ACHN (cell line): ENCODE results near the gene TXNL4A.

Source experiments
- DNase-seq: peaks from one replicate; pipeline ENCODE4 v3.0.0-alpha.2; 2015
- in situ Hi-C: cut with HindIII; loops from 2 replicates; pipeline ENCODE4 v1.10.0; 2017; ENCODE audit warnings: low sequenced_read_pairs, low pct_ligation_motif_present, low pct_unique_long_range_greater_than_20kb

The TXNL4A gene

GRCh38 chr18:79942211-79942610 lies 46.2 kb downstream of the TXNL4A start:
- DNase-seq: no peak
- in situ Hi-C loops: no loop called here

- in situ Hi-C loops: no loop called here
- no peak for DNase-seq
Measured at GRCh38 chr18:79941473-79942119, 46.8 kb downstream of the TXNL4A start.

DNA sequence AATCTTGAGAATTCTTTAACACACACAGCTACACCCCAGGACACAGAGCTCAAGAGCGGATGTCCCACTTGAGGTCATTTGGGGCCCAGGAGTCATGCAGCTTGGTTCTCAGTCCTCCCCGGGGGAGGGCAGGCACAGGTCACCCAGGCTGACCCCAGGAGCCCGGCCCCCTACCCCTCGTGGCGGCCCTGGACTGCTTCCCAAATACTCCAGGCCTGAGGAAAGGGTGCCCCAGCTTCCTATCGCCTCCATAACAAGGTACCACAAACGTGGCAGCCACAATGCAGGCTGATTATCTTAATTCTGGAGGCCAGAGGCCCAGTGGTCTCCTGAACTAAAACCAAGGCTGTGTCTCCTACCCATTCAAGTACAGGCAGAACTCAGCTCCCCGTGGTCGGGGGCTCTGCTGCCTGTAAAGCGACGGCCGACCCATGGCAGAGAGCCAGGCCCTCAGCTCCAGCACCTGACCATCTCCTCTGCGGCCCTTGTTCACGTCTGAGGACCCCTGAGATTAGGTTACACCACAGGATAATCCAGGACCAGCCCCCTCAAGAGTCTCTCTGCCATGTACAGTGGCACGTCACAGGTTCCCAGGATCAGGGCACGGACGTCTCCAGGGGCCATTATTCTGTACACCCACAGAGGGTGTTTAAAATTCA lies 47.4 kb downstream of the TXNL4A start:
- in situ Hi-C loops: no loop called here
- DNase-seq: no peak

DNA sequence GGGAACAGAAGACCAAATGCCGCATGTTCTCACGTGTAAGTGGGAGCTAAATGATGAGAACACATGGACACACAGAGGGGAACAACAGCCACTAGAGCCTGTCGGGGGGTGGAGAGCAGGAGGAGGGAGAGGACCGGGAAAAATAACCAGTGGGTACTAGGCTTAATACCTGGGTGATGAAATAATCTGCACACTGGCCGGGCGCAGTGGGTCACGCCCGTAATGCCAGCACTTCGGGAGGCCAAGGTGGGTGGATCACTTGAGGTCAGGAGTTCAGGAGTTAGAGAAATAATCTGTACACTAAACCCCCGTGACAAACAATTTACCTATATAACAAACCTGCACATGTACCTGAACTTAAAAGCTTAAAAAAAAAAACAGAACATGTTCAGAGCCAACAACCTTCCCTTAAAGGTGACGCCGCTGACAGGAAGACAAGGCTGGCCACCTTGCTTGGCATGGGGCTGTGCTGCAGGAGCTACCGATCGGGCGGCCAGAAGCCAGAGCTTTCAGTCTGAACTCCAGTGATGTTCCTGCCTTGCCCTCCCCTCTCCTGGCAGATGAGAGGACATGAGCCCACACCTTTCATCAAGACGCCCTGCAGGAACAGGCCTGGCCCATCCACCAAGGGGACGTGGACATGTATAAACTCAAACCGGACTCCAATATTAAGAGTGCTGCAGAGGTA lies 48.1 kb downstream of the TXNL4A start:
- in situ Hi-C loops: no loop called here

GRCh38 chr18:79939096-79939495 lies 49.3 kb downstream of the TXNL4A start:
- in situ Hi-C loops: no loop called here
- no peak for DNase-seq

More for the DNA sequence above, 48.1 kb downstream of the TXNL4A start:
- DNase-seq: no peak

GRCh38 chr18:79938196-79938595 lies 50.2 kb downstream of the TXNL4A start:
- DNase-seq: no peak
- in situ Hi-C loops: no loop called here

DNA sequence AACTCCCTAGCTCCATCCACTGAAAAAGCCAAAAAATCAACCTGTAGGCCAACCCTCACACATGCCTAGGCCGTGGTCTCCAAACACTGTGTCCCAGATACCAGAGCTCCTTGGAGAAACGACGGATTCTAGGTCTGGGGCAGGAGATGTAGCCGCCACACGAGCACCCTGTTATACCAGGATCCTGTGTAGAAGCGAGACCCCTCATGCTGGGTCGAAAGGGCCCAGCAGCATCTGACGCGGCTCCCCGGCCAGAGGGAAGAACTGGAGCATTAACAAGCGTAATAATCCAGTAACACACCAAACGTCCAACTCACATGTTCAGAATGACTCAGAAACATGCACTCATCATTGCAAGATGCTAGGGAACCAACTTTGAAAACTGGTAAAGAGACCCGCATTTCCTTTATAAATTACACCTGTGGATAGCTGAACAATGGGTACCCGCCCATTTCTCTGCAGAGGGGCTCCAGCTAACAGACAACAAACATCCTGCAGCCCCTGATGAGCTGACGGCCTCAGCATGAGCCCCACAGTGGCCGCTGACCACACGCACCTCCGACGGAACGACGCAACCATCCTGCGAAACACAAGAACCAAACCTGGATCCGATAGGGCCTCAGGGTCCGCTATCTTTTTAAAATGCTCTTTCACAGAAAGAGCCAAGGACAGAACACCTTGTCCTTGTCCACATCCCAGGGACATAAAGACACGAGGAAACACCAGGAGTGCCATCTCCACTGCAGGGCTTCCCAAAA lies 51.1 kb downstream of the TXNL4A start:
- DNase-seq: no peak
- in situ Hi-C loops: no loop called here

DNA sequence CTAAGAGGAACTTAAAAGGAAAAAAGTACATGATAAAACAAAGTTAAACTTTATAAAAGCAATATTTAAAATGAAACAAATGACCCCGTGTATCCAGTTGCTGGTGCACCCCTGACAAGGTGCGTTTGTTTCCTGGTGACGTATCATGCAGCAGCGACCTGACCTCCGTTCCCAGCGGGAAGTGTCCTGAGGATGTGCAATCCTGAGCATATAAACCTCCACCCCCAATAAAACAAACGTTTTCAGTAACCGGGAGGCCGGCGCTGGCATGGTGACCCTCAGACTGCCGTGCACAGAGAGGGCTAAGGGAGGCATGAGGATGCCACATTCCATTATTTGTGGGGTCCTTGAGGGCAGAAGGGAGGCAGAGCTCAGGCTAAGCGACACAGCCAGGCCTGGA lies 51.7 kb downstream of the TXNL4A start:
- DNase-seq: no peak
- in situ Hi-C loops: no loop called here

DNA sequence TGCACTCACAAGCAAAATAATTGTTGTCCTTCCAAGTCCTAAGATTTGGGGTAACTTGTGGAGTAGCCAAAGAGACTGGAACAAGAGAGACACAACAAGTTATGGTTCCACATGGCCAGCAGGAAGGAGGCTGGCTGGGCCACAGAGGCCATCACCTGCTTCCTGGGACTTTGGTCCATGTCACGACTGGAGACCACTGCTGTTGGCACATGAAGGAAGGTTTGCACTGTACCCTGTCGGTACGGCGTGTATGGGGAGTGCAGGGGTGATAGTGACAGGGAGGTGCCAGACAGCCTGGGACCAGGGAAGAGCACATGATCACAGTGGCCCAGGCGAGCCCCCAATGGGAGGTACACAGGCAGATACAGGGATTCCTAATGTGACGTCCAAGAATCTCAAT lies 52.4 kb downstream of the TXNL4A start:
- DNase-seq: no peak
- in situ Hi-C loops: no loop called here

DNA sequence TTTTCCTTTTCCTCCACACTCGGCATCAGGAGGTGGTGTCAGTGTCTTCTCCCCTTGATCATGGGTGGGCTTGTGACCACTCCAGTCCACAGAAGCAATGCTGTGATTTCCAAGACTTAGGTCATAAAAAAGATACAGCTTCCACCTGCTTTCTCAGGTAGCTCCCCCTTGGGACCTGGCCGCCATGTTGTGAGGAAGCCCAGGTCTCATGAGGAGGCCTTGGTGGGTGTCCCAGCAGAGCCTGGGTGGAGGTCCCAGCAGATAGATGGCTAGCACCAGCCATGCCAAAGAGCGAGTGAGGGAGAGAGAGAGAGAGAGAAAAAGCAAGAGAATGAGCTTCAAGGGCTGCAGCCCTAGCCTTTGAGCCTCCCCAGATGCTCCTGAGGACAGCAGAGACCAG lies 52.9 kb downstream of the TXNL4A start:
- in situ Hi-C loops: no loop called here

DNA sequence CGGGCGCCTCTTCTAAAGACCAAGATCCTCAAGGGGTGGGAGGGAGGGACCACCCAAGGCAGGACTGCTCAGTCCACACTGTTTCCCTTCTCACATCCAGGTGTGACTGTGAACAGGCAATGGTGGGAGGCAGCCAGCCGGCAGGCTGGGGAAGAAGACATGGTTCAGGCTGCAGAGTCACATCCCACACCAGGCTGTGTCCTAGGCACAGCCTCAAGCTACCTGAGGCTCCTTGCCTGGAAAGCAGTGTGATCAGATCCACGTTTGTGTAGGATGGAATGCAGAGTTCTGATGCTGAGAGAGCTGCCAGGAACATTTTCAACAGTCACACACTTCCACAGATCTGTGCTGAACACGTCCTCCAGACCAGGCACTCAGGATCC lies 53.3 kb downstream of the TXNL4A start:
- DNase-seq: no peak
- in situ Hi-C loops: no loop called here

More for the DNA sequence above, 52.9 kb downstream of the TXNL4A start:
- DNase-seq: no peak

DNA sequence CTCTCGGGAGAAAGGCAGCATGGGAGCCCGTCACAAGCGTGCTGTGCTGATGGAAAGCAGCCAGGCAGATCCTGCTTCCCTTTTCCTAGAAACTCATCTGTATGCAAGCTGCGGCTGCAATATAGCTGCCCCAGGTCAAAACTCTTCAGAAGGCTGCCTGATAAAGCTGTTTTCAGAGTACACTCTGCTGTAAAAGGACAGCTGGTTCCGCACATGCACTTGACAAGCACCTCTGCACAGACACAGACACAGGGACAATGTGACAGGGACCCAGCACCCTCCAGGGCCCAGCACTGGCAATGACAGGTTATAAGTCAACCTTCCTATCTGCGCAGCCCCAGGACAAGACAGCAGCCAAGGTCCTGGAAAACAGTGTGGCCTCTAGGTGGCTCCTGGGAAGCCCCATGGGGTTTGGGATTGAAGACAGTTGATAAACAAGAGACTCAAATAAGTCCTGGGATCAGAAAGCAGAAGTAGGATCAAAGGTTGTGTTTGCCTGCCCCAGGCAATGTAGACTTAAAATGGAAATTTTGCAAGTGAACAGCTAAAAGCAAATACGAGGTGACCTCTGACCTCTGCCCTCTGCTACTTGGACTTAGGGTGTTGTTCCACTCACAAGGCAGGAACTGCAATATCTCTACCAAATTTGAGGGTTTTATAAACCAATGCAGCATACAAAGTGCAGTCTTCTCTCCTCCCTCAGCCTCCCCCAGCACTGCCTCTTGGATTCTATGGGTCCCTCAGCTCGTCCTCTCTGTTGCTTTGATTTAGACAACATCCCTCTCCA lies 53.9 kb downstream of the TXNL4A start:
- no peak for DNase-seq
- in situ Hi-C loops: no loop called here

DNA sequence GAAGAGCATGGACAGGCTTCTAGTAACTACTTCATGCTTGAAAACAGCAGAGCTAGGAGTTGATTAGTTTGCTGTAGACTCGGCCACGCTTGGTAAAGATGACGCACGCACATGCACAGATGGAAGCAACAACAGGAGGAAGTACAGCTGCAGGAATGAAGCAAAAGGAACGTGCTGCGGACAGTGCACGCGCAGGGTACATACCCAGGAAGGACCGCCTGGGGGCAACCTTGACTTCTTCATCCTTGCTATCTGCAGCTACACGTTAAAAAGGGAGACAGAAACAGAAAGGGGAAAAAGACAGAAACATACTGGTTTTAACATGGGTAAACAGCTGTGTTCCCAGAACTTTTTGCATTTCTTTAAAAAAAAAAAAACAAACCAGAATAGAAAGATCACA lies 54.6 kb downstream of the TXNL4A start:
- in situ Hi-C loops: no loop called here
- no peak for DNase-seq

- in situ Hi-C loops: no loop called here
- DNase-seq: no peak
Measured at GRCh38 chr18:79932907-79933306, 55.5 kb downstream of the TXNL4A start.

- in situ Hi-C loops: no loop called here
- no peak for DNase-seq
Measured at GRCh38 chr18:79931475-79931874, 56.9 kb downstream of the TXNL4A start.

DNA sequence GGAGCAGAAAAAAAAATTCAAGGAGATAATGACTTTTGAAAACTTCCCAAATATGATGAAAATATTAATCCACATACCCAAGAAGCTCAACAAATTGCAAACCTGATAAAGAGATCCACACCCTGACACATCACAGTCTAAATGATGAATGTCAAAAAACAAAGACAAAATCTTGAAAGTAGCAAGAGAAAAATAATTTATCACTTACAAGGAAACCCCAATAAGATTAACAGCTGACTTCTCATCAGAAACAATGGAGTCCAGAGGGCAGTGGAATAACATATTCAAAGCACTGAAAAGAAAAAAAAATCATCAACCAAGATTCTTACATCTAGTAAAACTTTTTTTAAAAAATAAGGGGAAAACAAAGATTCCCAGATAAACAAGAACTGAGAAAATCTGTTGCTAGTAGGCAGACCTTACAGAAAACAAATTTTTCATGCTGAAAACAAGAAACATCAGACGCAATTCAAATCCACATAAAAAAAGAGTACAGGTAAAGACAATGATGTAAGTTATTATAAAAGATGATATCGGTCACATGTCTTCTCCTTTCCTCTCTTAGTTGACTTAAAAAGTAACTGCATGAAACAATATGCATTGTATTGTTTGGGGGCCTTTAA lies 58.2 kb downstream of the TXNL4A start:
- DNase-seq: peak; percentile 4

GRCh38 chr18:79928563-79928960 lies 59.8 kb downstream of the TXNL4A start:
- in situ Hi-C loops: no loop called here
- DNase-seq: no peak

More for the DNA sequence above, 58.2 kb downstream of the TXNL4A start:
- in situ Hi-C loops: no loop called here
